ENCODE measurements around the gene TRAF1. TPM values are rescaled to one million over a fixed set of nuclear protein-coding genes. Genes with fewer than 3 reads are reported as not detected.
"Not testable (repeated sequence)": the region's sequence is repeated elsewhere in the genome, so short reads cannot be mapped to it uniquely, and the experiment has no call there.

TRAF1 gene, protein sequence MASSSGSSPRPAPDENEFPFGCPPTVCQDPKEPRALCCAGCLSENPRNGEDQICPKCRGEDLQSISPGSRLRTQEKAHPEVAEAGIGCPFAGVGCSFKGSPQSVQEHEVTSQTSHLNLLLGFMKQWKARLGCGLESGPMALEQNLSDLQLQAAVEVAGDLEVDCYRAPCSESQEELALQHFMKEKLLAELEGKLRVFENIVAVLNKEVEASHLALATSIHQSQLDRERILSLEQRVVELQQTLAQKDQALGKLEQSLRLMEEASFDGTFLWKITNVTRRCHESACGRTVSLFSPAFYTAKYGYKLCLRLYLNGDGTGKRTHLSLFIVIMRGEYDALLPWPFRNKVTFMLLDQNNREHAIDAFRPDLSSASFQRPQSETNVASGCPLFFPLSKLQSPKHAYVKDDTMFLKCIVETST
- 3.0 TPM for total RNA-seq

DNA sequence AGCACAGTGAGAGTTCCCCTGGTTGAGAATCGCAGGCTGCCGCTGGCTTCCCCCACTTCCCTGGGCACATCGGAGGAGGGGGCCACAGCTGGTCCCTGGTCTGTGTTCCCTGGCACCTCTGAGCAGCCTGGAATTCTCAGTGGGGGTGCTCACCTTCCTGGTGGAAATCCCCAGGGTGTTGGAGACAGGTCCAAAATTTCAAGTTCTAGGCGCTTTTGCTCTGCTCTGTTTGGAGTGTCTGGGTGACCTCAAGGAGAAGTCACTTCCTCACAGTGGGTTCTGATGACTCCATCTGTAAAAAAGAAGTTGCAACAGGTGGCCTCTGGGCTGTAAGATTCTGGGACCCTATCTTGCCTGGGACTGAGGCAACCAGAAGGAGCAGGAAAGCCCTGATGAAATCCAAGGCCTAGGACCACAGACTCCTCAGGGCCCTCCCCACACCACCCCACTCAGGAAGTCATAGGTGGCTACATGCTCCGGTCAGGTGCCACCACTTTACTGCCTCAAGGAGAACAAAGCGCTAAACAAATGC is at the start of gene TRAF1:
Gene TRAF1 (minus strand): TSS at position 400 of the 532 bp plus-strand sequence. CDS start 721 bp downstream, outside the sequence.
- ATAC-seq: no peak

DNA sequence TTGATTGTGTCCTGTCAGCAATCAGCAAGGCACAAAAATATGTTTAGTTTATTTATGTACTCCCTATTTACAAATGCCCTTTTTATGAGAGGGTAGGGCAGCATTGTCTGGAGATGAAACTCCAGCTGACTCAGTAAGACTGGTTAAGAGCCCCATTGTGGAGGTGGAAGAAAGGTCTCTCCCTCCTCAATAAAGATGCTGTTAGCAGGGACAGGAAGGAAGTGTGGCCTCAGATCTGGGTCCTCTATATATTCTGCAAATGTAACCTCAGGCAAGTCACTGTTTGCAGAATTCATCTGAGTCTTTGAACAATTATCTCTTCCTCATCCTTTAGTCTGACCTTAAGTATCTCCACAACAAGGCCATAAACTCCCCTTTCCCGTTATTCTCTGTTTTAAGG is 48.3 kb upstream of the TRAF1 start:
- no peak for DNase-seq (ENCODE audit: low spot score)
- ATAC-seq: no peak

More for the DNA sequence above, at the start of gene TRAF1:
- no peak for DNase-seq (ENCODE audit: low spot score)

DNA sequence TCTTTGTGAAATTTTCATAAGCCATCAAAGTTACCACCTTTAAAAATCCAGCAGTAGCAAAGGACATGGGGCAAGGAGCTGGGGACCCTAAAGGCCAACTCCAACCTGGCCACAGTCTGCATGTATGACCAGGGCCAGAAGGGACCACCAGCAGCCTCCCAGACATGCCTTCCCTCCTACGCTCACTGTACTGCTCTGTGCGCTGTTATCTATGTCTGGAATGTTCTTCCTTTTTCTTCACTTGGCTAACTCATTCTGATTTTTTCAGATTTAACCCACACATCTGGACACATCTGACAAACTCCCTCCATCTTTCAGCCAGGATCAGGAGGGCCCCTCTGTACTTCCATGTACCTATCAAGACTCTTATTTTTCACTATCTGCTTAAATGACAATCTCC is 47.6 kb upstream of the TRAF1 start:
- ATAC-seq (peak; percentile 27), DNase-seq (ENCODE audit: low spot score) (no peak)

DNA sequence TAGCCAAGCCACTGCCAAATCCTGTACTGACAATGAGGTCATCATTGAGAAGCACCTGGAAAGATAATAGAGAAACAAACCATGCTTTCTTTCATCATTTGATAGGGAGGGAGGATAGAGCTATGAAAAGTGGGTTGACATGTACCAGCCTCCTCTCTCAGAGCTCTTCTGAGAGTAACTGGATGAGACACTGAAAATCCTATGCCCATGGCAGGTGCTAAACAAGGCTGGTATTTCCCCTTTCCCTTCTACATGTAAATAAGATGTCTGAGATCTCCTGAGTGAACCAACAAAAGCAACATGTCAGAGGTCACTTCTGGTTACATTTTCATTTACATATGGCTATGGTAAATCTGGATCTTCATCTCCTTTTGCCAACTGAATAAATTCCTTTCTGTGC is 45.3 kb upstream of the TRAF1 start:
- no peak for DNase-seq (ENCODE audit: low spot score)
- ATAC-seq: no peak

DNA sequence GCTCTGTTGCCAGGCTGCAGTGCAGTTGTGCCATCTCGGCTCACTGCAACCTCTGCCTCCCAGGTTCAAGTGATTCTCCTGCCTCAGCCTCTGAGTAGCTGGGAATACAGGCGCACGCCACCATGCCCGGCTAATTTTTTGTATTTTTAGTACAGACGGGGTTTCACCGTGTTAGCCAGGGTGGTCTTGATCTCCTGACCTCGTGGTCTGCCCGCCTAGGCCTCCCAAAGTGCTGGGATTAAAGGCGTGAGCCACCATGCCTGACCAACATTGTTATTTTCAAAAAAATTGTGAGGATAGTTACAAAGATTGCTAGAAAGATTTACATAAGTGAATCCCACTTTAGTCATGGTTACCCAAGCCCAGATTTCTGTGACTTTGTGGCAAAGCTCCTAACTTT is 44.9 kb upstream of the TRAF1 start:
- DNase-seq (ENCODE audit: low spot score); ATAC-seq: not testable (repeated sequence)

DNA sequence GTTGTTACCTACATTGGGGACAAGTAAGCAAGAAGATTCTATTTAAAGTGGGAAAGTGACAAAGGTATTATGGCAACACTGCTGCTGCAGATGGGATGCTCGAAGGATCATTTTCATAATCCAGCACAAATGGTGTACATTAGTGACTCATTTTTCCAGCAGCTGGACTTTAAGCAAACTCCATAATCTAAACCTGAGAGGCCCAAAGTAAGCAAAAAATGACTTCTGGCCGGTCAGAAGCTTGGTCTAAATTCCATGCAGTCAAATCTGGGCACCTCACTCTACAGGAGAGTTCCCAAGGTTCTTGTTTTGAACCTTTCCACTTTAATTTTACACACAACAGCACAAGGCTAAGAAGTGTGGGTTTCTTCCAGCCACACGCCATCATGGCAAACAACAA is 43.6 kb upstream of the TRAF1 start:
- DNase-seq (ENCODE audit: low spot score) (no peak), ATAC-seq (no peak)

DNA sequence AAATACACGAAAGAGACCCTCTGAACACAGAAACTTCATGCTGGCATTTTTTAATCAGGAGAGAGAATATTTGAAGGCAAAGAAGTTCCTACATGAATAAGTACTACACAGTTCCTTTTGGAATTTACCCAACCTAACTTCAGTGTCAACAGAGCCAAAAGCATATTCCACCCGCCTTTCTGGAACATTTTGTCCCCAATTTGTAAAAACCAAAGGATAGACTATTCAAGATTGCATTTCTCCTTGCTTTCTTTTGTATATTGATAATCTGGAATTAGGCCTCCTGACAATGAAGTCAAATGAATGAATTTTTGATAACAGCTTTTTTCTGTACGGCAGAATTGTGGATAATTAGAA is 39.4 kb upstream of the TRAF1 start:
- ATAC-seq (no peak), DNase-seq (ENCODE audit: low spot score) (no peak)

DNA sequence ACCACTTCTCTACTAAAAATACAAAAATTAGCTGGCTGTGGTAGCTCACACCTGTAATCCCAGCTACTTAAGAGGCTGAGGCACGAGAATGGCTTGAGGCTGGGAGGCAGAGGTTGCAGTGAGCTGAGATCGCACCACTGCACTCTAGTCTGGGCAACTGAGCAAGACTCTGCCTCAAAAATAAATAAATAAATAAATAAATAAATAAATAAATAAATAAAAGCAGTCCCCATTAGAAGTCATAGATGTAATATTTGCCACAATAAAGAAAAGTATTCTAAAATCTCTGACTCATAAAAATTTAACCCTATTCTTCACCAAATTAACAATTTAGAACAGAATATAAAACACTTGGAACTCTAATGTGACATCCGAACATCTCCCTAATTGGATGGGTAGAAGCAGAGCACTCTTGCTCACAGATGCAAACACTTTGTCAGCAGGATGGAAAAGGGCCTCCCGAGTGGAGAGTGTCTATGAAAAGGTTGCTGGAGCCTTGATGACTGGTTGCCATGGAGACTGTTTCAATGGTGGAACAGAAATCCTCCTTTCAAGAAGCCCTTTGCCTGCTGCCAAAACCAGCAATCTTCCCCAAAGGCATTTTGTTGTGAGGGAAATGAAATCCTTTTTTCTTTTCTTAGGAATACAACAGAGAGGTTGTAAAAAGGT is 38.9 kb upstream of the TRAF1 start:
- DNase-seq (ENCODE audit: low spot score) (no peak), ATAC-seq (no peak)

DNA sequence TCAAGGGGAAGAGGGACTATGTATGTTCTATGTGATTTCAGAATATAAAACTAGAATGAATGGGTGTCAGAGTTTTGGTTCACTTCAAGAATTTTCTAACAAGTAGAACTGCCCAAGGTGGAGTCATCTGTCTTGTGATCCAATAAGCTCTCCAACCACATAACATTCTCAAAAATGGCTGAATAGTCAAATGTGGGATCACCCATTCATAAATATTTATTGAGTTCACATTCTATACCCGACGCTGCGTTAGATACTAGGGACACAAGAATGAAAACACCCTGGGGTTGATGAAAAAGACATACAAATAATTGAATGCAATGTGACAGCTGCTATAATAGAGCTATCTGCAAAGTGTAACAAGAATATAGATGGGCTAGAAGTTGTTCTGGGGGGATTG is 35.3 kb upstream of the TRAF1 start:
- no peak for DNase-seq (ENCODE audit: low spot score)
- ATAC-seq: no peak

DNA sequence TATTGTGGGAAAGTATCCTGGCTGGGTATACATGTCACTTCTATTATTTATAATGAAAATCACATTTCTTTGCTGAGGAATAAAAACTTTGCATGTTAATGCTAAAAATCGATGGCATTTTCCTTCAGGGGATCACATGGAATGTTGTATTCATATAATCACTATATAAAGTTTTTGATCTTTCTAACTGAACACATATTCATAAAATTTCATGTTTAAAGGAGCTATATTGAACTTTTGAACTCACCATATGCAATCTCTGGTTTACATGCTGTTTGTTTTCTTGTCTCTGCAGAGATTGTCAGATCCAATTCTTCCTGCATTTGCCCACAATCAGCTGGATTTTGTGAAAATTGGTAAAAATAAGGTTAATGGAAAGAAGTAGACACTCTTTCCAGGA is 33.4 kb upstream of the TRAF1 start:
- ATAC-seq (no peak), DNase-seq (ENCODE audit: low spot score) (no peak)

DNA sequence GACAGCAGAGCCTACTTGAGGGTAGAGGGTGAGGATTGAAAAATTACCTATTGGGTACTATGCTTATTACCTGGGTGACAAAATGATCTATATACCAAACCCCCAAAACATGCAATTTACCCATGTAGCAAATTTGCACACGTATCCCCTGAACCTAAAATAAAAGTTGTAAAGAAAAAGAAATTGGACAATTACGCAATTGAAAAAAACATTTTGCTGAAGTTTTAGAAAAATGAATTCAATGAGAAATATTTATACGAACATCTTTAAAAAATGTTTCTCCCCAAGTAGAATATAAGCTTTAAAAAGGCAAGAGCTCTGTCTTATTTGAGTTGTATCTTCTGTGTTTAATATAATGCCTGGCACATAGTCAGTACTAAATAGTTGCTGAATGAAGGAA is 30.3 kb upstream of the TRAF1 start:
- no peak for ATAC-seq
- no peak for DNase-seq (ENCODE audit: low spot score)

DNA sequence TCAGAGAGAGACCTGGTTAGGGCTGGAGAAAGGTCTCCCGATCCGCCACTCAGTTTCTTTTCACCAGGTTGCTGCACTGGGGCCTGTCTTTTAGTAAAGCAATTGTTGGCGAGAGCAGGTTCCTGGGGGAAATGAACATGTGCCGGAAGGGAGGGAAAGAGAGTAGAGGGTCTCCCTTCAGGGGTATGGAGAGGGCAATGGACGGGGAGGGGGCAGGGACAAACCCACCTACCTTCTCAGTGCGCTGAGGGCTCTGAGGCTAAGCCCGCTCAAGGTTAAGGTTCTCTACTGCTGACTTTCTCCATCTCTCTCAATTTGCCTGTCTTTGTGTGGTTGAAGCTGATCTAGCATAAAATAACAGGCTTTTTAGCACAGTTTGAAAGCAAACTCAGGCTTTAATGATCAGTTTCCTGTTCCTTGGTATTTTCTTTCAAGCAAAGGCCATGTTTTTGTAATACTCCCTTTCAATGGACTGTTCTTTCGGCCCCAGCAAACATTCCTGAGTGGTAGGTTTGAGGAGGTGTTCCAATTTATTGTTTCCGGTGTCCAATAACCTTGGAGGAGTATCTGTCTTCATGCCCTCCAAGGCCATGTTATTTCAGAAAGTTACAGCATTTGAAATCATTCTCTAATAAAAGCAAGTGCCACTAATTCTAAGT is 25.5 kb upstream of the TRAF1 start:
- peak; percentile 4 for ATAC-seq
- no peak for DNase-seq (ENCODE audit: low spot score)

DNA sequence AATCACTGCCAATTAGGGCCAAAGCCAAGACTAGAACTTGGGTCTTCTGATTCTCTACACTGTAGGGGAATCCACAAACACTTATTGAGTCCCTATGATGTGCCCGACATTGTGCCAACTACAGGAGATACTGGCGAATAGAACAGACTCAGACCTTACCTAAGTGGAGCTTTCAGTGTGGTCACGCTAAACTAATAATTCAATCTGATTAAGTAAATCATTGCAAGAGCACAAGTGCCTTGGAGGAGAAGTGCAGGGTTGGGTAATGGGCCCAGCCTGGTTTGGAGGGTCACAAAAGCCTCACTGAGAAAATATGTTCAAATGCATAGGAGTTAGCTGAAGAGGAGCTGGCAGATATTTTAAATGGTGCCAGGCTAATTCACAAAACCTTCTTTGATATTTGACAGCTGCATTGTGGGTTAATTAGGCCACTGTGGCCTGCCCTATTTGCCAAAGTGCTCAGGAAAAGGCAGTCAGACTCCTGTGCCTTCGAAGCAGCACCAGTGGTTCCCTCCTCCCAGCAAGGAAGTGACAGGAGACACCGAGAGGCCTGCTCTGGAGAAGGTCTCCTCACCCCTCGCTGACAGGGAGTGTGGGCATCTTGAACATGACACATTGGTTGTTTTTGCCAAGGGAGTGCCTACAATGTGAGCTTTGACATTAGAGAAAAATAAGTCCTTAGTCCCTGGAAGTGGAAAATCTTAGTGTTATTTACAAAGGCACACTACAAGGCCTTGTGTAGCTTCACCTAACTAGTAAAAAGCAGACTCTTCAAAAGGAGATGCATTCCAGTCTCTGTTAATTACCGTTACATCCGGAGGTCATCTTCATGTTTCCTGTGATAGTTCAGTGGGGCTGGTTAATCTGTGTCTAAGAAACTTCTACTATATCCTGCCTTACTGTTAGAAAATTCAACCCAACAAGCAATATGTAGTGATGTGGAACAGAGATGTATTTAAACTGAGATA is 24.1 kb upstream of the TRAF1 start:
- no peak for DNase-seq (ENCODE audit: low spot score)
- ATAC-seq: peak; percentile 15

DNA sequence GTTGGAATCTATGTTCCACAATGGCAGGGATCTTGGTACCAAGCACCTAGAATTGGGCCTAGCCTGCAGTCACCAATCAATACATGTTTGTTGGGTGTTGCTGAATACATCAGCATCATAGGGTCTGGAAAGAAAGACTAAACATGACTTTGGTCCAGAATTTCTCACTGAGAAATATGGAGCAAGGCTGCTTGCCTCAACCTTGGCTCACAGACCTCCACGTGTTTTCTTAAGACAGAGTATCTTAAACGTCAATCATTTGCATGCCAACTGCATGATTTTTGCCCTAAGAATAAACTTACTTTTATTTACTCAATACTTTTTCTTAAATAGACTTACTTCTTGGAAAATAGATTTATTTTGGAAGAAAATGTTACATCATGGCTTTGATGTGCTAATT is 22.7 kb upstream of the TRAF1 start:
- ATAC-seq (no peak), DNase-seq (ENCODE audit: low spot score) (no peak)

DNA sequence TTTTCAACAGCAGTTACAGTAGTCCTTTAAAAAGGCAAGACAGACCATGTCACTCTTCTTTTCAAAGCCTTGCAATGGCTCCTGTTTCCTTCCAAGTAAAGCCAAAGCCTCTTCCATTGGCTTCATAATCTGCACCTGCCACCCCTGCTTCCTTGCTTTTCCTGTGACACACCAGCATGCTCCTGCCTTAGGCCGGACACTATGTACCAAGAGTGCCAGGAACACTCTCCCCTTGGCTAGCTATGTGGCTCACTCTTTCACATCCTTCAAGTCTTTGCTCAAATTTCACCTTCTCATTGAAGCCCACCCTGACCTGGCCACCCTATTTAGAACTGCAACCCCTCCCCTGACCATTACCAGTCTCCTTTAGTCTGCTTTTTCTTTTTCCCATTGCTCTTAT is 22.2 kb upstream of the TRAF1 start:
- DNase-seq (ENCODE audit: low spot score) (no peak), ATAC-seq (no peak)

DNA sequence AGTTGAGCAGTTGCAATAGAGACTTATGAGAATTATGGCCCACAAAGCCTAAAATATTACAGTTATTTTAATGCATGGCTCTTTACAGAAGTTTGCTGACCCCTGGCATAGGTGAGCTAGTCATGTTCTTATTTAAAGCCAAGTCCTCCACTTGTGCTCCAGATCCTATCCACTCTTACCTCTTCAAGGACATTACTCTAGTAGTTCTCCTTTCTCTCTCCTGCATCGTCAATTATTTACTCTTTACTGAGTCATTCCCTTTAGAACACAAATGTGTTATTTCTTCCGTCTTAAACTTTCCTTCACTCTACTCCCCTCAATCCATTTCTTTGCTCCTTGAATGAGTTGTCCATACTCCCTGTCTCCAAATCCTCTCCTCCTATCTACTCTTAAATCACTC is 20.6 kb upstream of the TRAF1 start:
- DNase-seq (ENCODE audit: low spot score) (no peak), ATAC-seq (no peak)

DNA sequence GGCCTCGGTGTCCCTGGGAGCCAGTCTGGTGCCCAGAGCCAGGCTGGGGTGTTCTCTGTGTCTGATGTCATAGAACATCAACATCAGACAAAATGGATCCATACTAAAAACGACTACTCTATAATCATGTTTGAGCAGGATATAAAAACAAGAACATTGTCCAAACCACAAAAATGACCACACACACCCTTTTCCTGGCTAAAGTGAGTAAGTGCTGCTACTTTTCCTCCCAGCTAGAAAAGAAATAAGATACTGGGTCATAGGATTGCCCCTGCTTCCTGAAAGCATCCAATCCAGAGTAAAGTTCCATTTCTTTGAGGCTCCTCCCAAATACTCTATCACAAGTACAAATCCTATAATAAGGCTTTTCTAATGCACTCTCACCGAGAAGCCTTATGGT is 19.7 kb upstream of the TRAF1 start:
- ATAC-seq: no peak
- DNase-seq (ENCODE audit: low spot score): no peak

DNA sequence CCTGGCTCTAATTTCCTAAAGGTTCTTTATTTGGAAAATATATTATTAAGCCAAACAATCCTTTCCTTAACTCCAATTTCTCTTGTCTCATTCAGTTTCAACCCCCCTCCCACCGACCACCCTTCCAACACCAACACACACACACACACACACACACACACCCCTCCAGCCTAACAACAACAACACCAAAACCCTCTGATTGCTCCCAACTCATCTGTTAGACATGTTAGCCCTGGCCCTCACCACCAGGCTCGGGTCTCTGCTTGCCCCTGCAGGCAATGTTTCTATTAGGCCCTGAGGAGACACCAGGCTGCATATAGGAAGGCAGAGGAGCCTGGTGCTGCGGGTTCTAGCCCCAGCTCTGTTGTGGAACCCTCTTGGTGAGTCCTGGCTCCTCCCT is 18.4 kb upstream of the TRAF1 start:
- ATAC-seq (peak; percentile 2), DNase-seq (ENCODE audit: low spot score) (no peak)

DNA sequence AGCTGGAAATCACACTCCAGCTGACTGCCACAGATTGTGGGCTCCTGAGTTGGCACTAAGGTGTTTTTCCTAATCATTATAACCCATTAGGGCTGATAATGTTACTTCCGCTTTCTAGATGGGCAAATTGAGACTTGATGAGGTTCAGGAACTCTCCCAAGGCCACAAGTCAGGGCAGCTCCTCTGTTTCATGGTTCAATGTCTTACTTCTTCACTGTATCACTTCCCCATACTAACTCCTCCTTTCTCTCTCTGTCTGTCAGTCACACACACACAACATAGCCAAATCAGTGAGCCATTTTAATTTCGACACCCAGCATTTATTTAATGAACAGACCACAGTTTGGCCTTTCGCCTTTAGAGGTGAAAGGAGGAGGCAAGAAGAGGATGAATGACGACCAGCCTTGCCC is 17.8 kb upstream of the TRAF1 start:
- DNase-seq (ENCODE audit: low spot score): no peak

DNA sequence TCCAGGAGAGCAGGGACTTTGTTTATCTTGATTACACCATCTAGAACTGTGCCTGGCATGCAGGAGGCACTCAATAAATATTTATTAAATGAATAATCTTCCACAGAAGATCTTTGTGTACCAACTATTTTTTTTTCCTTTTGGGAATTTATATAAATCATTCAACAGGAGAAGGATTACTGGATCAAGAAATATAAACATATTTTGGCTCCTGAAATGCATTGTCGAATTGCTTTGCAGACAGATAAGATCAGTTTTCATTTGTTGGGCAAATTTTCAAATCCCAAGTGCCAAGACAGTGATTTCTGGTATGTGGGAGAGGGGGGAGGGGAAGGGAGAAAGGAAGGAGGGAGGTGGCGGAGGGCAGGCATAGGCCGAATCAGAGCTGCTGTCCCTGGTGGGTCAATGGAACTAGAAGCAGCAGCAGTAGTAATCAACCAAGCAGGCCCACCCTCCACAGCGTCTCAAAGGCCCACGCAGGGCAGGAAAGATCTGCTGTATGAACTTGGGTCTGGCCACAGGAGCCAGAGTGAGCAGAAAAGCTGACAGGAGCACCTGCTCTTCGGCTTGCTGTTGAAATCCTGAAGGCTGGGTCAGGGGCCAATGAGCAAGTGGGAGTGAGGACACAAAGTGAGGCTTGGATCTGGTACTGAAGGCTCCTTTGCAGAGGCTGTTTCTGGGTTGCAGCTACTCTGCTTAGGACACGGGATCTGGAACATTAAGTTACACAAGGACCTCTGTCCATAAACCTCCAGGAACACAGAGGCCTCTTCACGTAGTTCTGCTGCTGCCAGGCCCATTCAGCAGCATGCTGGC is 15.8 kb upstream of the TRAF1 start:
- peak; percentile 69 for DNase-seq (ENCODE audit: low spot score)
- peak; percentile 60 for ATAC-seq

More for the DNA sequence above, 17.8 kb upstream of the TRAF1 start:
- no peak for ATAC-seq
